AG04450 (cell line): ENCODE data around the gene FERMT3. TPM values are rescaled to one million over a fixed set of nuclear protein-coding genes. Genes with fewer than 3 reads are reported as not detected.

Source experiments
- CTCF ChIA-PET: fragments of 300-600, 350-600 bp; formaldehyde crosslinking; extraction: SDS; loops from one replicate; lab custom pipeline; 2022; ENCODE audit warnings: antibody characterized with exemption, inconsistent platforms; lab: Charles Lee
- POLR2A ChIA-PET: fragments of 350-600 bp; formaldehyde crosslinking; extraction: SDS; loops from one replicate; lab custom pipeline; 2021; ENCODE audit warnings: antibody characterized with exemption, inconsistent platforms; lab: Yijun Ruan, JAX
- DNase-seq: peaks from one replicate; pipeline ENCODE4 v3.0.0-alpha.2; 2011; ENCODE audit warnings: low read depth, low spot score
- H3K27ac ChIP-seq: one replicate; pipeline ENCODE4 v1.5.1; 2012; ENCODE audit warnings: low read depth, low read length, control low read depth
- H3K27me3 ChIP-seq: one replicate; pipeline ENCODE4 v1.6.0; 2012; ENCODE audit warnings: low read length; ENCODE audit not compliant: control insufficient read depth, insufficient read depth
- H3K4me3 ChIP-seq: 2 replicates; pipeline ENCODE4 v1.5.1; 2011; ENCODE audit warnings: mild to moderate bottlenecking, low read depth, low read length, control low read depth
- H3K9me3 ChIP-seq: 2 replicates; pipeline ENCODE4 v1.5.1; 2012; ENCODE audit warnings: low read length; ENCODE audit not compliant: control insufficient read depth, insufficient read depth
- CTCF ChIP-seq: IDR thresholded peaks from 2 replicates; pipeline ENCODE4 v1.5.1; 2011; ENCODE audit warnings: low read depth, low read length, control low read depth, inconsistent platforms
- polyA plus RNA-seq: library from polyadenylated mRNA; depleted of rRNA; stranded (reverse); fragments of >200 nt; gene quantifications from 2 replicates; pipeline ENCODE4 v1.2.3, GENCODE V29; 2011

The FERMT3 gene
- polyA plus RNA-seq, 1 experiment, result 0.38 TPM

- TF ChIP-seq CTCF, result no peak
- CTCF ChIA-PET, result interaction anchor here (0.9 to 3.3 kb wide), 3 partner anchors 12 to 13 kb away, joined by 3 to 14 read pairs (median 3); no protein-coding TSS in a partner anchor
- Histone ChIP-seq H3K27me3 (no peaks in the 10 kb centered on the region), H3K4me3 (peak overlapping the region; percentile 68), H3K27ac (no peak overlapping the region), H3K9me3 (no peaks in the 10 kb centered on the region; the same call in 1 of the 2 replicates)
- no peak for DNase-seq
- POLR2A ChIA-PET, result interaction anchor here (0.9 to 2.0 kb wide), 2 partner anchors 20 to 21 kb away, joined by 6 to 9 read pairs; partner anchors contain the start of gene STIP1
Measured at GRCh38 chr11:64164392-64165312, 41.9 kb upstream of the FERMT3 start.

GRCh38 chr11:64165481-64165841 is 41.1 kb upstream of the FERMT3 start:
- CTCF ChIA-PET, result interaction anchor here (0.6 to 1.1 kb wide), 4 partner anchors 12 to 165 kb away, joined by 3 read pairs; no protein-coding TSS in a partner anchor
- peak overlapping the region; percentile 68 for H3K4me3 ChIP-seq
- no peaks in the 10 kb centered on the region for H3K27me3 ChIP-seq
- no peak overlapping the region for H3K27ac ChIP-seq
- no peak for DNase-seq
- no peaks in the 10 kb centered on the region; the same call in 1 of the 2 replicates for H3K9me3 ChIP-seq
- no peak for TF ChIP-seq CTCF
- POLR2A ChIA-PET, result interaction anchor here (0.6 to 2.0 kb wide), 3 partner anchors 18 to 50 kb away, joined by 3 to 9 read pairs (median 8); partner anchors contain the start of gene STIP1

DNA sequence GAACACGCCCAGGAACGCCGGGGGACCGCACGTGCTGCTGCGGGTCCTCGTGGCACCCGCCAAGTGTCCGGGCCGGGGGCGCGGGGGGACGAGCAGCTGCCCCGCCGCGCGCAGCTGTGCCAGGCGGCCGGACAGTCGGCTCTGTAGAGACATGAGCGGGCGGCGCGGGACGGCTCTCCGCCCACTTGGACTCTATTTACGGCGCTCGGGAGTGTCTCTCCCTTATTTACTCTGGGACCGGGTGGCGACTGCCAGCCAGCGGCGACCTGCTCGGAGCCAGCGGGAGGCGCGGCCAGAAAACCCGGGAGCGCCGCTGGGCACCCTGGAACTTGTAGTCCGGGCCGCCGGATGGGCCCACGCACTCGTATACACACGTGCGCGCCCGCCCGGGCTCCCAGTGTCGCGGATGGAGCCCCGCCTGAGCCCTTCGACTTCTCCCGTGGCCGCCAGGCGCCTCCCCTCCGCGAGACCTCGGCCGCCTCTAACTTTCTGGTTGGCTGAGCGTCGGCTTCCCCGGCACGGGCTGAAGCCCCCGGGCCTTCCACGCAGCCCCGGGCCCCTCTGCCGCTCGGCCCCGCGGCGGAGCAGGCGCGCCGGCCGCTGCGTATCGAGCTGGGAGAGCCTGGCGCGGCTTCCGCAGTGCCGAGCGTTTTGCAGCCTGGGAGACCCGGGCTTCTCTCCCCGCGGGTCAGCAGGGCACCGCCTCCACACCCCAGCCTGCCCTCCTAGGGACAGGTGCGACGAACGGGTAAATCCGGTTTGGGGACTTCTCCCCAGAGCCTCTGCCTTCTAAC is 40.5 kb upstream of the FERMT3 start, which contains the start of gene MACROD1:
MACROD1 (minus strand) TSS at position 272 of the 794 bp plus-strand sequence; CDS start at position 153, 119 bp downstream.
- POLR2A ChIA-PET, result interaction anchor here (0.6 to 2.0 kb wide), 3 partner anchors 18 to 49 kb away, joined by 3 to 9 read pairs (median 8); partner anchors contain the start of gene STIP1
- CTCF ChIA-PET, result interaction anchor here (0.6 to 1.2 kb wide), 4 partner anchors 12 to 166 kb away, joined by 3 to 4 read pairs (median 3); no protein-coding TSS in a partner anchor
- Histone ChIP-seq H3K27me3 (no peaks in the 10 kb centered on the region), H3K9me3 (no peaks in the 10 kb centered on the region; the same call in 1 of the 2 replicates), H3K4me3 (peak within 1 kb of the TSS; percentile 68), H3K27ac (peak within 1 kb of the TSS; percentile 31)
- DNase-seq, result peak; percentile 32
- no peak for TF ChIP-seq CTCF

GRCh38 chr11:64170419-64170818 is 36.1 kb upstream of the FERMT3 start:
- POLR2A ChIA-PET, result interaction anchor here (0.5 to 0.7 kb wide), 5 partner anchors 10 to 153 kb away, joined by 3 to 10 read pairs (median 3); no protein-coding TSS in a partner anchor
- no peak for TF ChIP-seq CTCF
- CTCF ChIA-PET, result no interaction called here
- Histone ChIP-seq H3K27me3 (no peaks in the 10 kb centered on the region), H3K4me3 (no peak overlapping the region), H3K27ac (no peak overlapping the region), H3K9me3 (peaks cover 13% of the 10 kb centered on the region)
- no peak for DNase-seq
